HepG2 (cell line): ENCODE data around the gene SLC16A4. TPM values are rescaled to one million over a fixed set of nuclear protein-coding genes. Genes with fewer than 3 reads are reported as not detected.

Experiments
- GATAD1 ChIP-seq: IDR thresholded peaks from 2 replicates; pipeline ENCODE4 v1.6.1; 2016; ENCODE audit warnings: missing genetic modification reagents, missing compliant biosample characterization
- GZF1 ChIP-seq: sonication (generic); formaldehyde crosslinking; IDR thresholded peaks from 2 replicates; pipeline ENCODE4 v1.5.1; 2020; ENCODE audit warnings: mild to moderate bottlenecking, missing genetic modification reagents
- HNF1B ChIP-seq: sonication (generic); formaldehyde crosslinking; IDR thresholded peaks from 2 replicates; pipeline ENCODE4 v1.5.1; 2020; ENCODE audit warnings: mild to moderate bottlenecking, moderate library complexity, missing genetic modification reagents
- IRF1 ChIP-seq: sonication (generic); formaldehyde crosslinking; IDR thresholded peaks from 2 replicates; pipeline ENCODE4 v1.4.0; 2020; ENCODE audit warnings: low read depth, mild to moderate bottlenecking, missing genetic modification reagents
- MAZ ChIP-seq, 2 experiments: sonication (generic) in 1 of 2; formaldehyde crosslinking in 1 of 2; IDR thresholded peaks; 2 replicates each; pipeline versions ENCODE4 v1.5.0 to v1.6.1; 2012 to 2020; ENCODE audit warnings: low read depth in 2 of 2, mild to moderate bottlenecking in 2 of 2, borderline replicate concordance in 1 of 2, improper control_type of control experiment in 1 of 2, low read length in 1 of 2, missing genetic modification reagents in 1 of 2, moderate library complexity in 1 of 2
- MEF2D ChIP-seq: sonication (generic); formaldehyde crosslinking; IDR thresholded peaks from 2 replicates; pipeline ENCODE4 v1.5.1; 2020; ENCODE audit warnings: mild to moderate bottlenecking, missing genetic modification reagents
- RCOR2 ChIP-seq: IDR thresholded peaks from 2 replicates; pipeline ENCODE4 v1.6.1; 2016; ENCODE audit warnings: missing biosample characterization, missing genetic modification reagents
- SAP130 ChIP-seq: IDR thresholded peaks from 2 replicates; pipeline ENCODE4 v1.6.1; 2016; ENCODE audit warnings: low read depth
- SMAD9 ChIP-seq: sonication (generic); formaldehyde crosslinking; IDR thresholded peaks from 2 replicates; pipeline ENCODE4 v1.5.1; 2020; ENCODE audit warnings: mild to moderate bottlenecking, missing genetic modification reagents
- SMC3 ChIP-seq: IDR thresholded peaks from 2 replicates; pipeline ENCODE4 v1.6.1; 2011; ENCODE audit warnings: low read length, improper control_type of control experiment
- TERF1 ChIP-seq: sonication (generic); formaldehyde crosslinking; IDR thresholded peaks from 2 replicates; pipeline ENCODE4 v1.8.0; 2022; ENCODE audit warnings: mild to moderate bottlenecking, missing genetic modification reagents, moderate library complexity
- TSC22D2 ChIP-seq: sonication (generic); formaldehyde crosslinking; IDR thresholded peaks from 2 replicates; pipeline ENCODE4 v1.5.1; 2020; ENCODE audit warnings: missing genetic modification reagents, mild to moderate bottlenecking, borderline replicate concordance
- WIZ ChIP-seq: sonication (generic); formaldehyde crosslinking; IDR thresholded peaks from 2 replicates; pipeline ENCODE4 v1.5.1; 2020; ENCODE audit warnings: mild to moderate bottlenecking, missing genetic modification reagents
- ZC3H13 ChIP-seq: sonication (generic); formaldehyde crosslinking; IDR thresholded peaks from 2 replicates; pipeline ENCODE4 v1.8.1; 2023; ENCODE audit warnings: mild to moderate bottlenecking, missing genetic modification reagents, moderate library complexity
- ZFAT ChIP-seq: sonication (generic); formaldehyde crosslinking; conservative IDR thresholded peaks from 2 replicates; pipeline ENCODE4 v1.8.1; 2023; ENCODE audit warnings: missing genetic modification reagents, inconsistent platforms
- ZMYM4 ChIP-seq: sonication (generic); formaldehyde crosslinking; IDR thresholded peaks from 2 replicates; pipeline ENCODE4 v1.8.1; 2023; ENCODE audit warnings: mild to moderate bottlenecking, missing genetic modification reagents
- ZNF484 ChIP-seq: sonication (generic); formaldehyde crosslinking; IDR thresholded peaks from 2 replicates; pipeline ENCODE4 v1.5.1; 2020; ENCODE audit warnings: mild to moderate bottlenecking, low read depth, missing genetic modification reagents, borderline replicate concordance
- ZNF558 ChIP-seq: sonication (generic); formaldehyde crosslinking; IDR thresholded peaks from 2 replicates; pipeline ENCODE4 v1.9.0; 2022; ENCODE audit warnings: mild to moderate bottlenecking, missing genetic modification reagents, borderline replicate concordance
- ZNF816 ChIP-seq: sonication (generic); formaldehyde crosslinking; IDR thresholded peaks from 2 replicates; pipeline ENCODE4 v1.8.0; 2022; ENCODE audit warnings: missing genetic modification reagents, mild to moderate bottlenecking, borderline replicate concordance
- polyA plus RNA-seq, 8 experiments: library from polyadenylated mRNA; depleted of rRNA in 3 of 8; stranded (reverse) in 7 of 8; unstranded in 1 of 8; fragments of >200 nt; fragmentation: Illumina TruSeq in 4 of 8; extraction: Trizol in 4 of 8; gene quantifications; 2 replicates each; pipeline versions ENCODE4 v1.2.1 to v1.2.3, GENCODE V29; 2011 to 2016; ENCODE audit warnings: low read depth in 4 of 8, missing spikeins in 1 of 8, mixed read lengths in 1 of 8; ENCODE audit not compliant: insufficient read depth in 1 of 8
- total RNA-seq, 5 experiments: library from RNA; depleted of rRNA; stranded (reverse); fragments of >200 nt; fragmentation: Illumina TruSeq; extraction: Trizol; gene quantifications; 2 replicates each; pipeline ENCODE4 v1.2.3, GENCODE V29; 2016; ENCODE audit warnings: low read depth in 1 of 5
- TF ChIP-seq, protein P1 (sequence below): sonication (generic); formaldehyde crosslinking; IDR thresholded peaks from 2 replicates; pipeline ENCODE4 v1.5.0; 2020; ENCODE audit warnings: missing genetic modification reagents
- TF ChIP-seq, protein P2 (sequence below): sonication (generic); formaldehyde crosslinking; IDR thresholded peaks from 2 replicates; pipeline ENCODE4 v1.4.0; 2020; ENCODE audit warnings: missing genetic modification reagents, low read depth, mild to moderate bottlenecking, borderline replicate concordance
- TF ChIP-seq, protein P3 (sequence below): sonication (generic); formaldehyde crosslinking; IDR thresholded peaks from 2 replicates; pipeline ENCODE4 v1.8.1; 2023; ENCODE audit warnings: missing genetic modification reagents, mild to moderate bottlenecking, borderline replicate concordance

The SLC16A4 gene
- total and polyA plus RNA-seq, 2 of the 13 experiments (the other 11 are each of a cell fraction or from before 2014, with no cell fraction given): 1.1 to 1.5 TPM

DNA sequence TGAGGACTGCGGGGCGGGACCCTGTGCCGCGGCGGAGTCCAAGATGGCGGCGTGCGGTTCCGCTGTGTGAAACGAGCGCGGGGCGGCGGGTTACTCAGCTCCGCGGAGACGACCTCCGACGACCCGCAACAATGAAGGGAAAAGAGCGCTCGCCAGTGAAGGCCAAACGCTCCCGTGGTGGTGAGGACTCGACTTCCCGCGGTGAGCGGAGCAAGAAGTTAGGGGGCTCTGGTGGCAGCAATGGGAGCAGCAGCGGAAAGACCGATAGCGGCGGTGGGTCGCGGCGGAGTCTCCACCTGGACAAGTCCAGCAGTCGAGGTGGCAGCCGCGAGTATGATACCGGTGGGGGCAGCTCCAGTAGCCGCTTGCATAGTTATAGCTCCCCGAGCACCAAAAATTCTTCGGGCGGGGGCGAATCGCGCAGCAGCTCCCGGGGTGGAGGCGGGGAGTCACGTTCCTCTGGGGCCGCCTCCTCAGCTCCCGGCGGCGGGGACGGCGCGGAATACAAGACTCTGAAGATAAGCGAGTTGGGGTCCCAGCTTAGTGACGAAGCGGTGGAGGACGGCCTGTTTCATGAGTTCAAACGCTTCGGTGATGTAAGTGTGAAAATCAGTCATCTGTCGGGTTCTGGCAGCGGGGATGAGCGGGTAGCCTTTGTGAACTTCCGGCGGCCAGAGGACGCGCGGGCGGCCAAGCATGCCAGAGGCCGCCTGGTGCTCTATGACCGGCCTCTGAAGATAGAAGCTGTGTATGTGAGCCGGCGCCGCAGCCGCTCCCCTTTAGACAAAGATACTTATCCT lies 51.2 kb downstream of the SLC16A4 start (continued):
- TF ChIP-seq TERF1 (CRISPR knock-in tag): no peak
- no peak for TF ChIP-seq RCOR2 (CRISPR knock-in tag)
- TF ChIP-seq, protein P1, sequence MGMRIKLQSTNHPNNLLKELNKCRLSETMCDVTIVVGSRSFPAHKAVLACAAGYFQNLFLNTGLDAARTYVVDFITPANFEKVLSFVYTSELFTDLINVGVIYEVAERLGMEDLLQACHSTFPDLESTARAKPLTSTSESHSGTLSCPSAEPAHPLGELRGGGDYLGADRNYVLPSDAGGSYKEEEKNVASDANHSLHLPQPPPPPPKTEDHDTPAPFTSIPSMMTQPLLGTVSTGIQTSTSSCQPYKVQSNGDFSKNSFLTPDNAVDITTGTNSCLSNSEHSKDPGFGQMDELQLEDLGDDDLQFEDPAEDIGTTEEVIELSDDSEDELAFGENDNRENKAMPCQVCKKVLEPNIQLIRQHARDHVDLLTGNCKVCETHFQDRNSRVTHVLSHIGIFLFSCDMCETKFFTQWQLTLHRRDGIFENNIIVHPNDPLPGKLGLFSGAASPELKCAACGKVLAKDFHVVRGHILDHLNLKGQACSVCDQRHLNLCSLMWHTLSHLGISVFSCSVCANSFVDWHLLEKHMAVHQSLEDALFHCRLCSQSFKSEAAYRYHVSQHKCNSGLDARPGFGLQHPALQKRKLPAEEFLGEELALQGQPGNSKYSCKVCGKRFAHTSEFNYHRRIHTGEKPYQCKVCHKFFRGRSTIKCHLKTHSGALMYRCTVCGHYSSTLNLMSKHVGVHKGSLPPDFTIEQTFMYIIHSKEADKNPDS (CRISPR knock-in tag): no peak
- no peak for TF ChIP-seq ZNF558 (CRISPR knock-in tag)
- peak; percentile 73; the same call in 1 of the 2 replicates for TF ChIP-seq ZC3H13 (CRISPR knock-in tag)
- TF ChIP-seq SMAD9 (CRISPR knock-in tag): no peak
- peak; percentile 63 for TF ChIP-seq SAP130
- TF ChIP-seq MEF2D (CRISPR knock-in tag): no peak
- TF ChIP-seq ZNF816 (CRISPR knock-in tag): no peak
- no peak for TF ChIP-seq SMC3
- TF ChIP-seq, protein P2, sequence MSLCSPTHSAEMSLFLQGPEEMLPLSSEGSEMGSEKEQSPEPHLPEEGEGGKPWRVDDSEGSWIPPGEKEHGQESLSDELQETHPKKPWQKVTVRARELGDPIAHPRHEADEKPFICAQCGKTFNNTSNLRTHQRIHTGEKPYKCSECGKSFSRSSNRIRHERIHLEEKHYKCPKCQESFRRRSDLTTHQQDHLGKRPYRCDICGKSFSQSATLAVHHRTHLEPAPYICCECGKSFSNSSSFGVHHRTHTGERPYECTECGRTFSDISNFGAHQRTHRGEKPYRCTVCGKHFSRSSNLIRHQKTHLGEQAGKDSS (CRISPR knock-in tag): no peak
- TF ChIP-seq GZF1: no peak
- TF ChIP-seq, protein P3, sequence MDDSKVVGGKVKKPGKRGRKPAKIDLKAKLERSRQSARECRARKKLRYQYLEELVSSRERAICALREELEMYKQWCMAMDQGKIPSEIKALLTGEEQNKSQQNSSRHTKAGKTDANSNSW (CRISPR knock-in tag): no peak
- no peak for TF ChIP-seq ZNF484
- peak; percentile 81 for TF ChIP-seq GATAD1 (CRISPR knock-in tag)
- peak; percentile 40; the same call in 1 of the 2 replicates for TF ChIP-seq ZMYM4
- peak; percentile 34; the same call in 1 of the 2 replicates for TF ChIP-seq MAZ (IDR thresholded peaks at IDR 0.05; ENCODE audit: borderline replicate concordance, low read depth, low read length)
- peak; percentile 73 for TF ChIP-seq MAZ (CRISPR knock-in tag; IDR thresholded peaks at IDR 0.05; ENCODE audit: low read depth)
- TF ChIP-seq HNF1B: 0 out of 2 replicates have a peak, but pooled peaks have one; percentile 19
- no peak for TF ChIP-seq WIZ (CRISPR knock-in tag)
- no peak for TF ChIP-seq ZFAT (CRISPR knock-in tag)
- TF ChIP-seq IRF1: no peak
- TF ChIP-seq TSC22D2 (CRISPR knock-in tag): no peak
